IMR-90 (cell line): ENCODE results near the gene MACF1. TPM values are rescaled to one million over a fixed set of nuclear protein-coding genes. Genes with fewer than 3 reads are reported as not detected.
A peak's percentile ranks its signal among the peaks of the same experiment; 100 is the strongest.

Experiments
- ATAC-seq: fragments of 200-7000 bp; cut with Tn5 transposase; 2 replicates; pipeline ENCODE4 v1.9.1; 2020; ENCODE audit warnings: low read depth, mild to moderate bottlenecking, moderate library complexity
- BruUV-seq: library from RNA; stranded (reverse); fragments of 400-500 nt; replicated peaks from 2 replicates; lab custom pipeline; 2021; lab: Mats Ljungman, UMichigan
- CTCF ChIA-PET: fragments of 300-600 bp; formaldehyde crosslinking; extraction: SDS; loops from one replicate; lab custom pipeline; 2021; ENCODE audit warnings: antibody characterized with exemption; lab: Yijun Ruan, JAX
- POLR2A ChIA-PET: fragments of 300-600 bp; sonication (Branson Sonifier 250); formaldehyde crosslinking; loops from one replicate; lab custom pipeline; 2022; ENCODE audit warnings: antibody characterized with exemption; ENCODE audit not compliant: unreplicated experiment; lab: Charles Lee
- DNase-seq: peaks from one replicate; pipeline ENCODE4 v3.0.0; 2013
- H2AFZ ChIP-seq: replicated peaks from 2 replicates; pipeline ENCODE3; 2013; ENCODE audit warnings: low read length, mild to moderate bottlenecking; ENCODE audit not compliant: poor library complexity
- H2AK5ac ChIP-seq: 2 replicates; pipeline ENCODE4 v1.6.1; 2013; ENCODE audit warnings: low read depth, low read length, inconsistent platforms
- H2AK9ac ChIP-seq: replicated peaks from 2 replicates; pipeline ENCODE3; 2013; ENCODE audit warnings: mild to moderate bottlenecking, low read depth, low read length, moderate library complexity; ENCODE audit not compliant: poor library complexity
- H2BK120ac ChIP-seq: 2 replicates; pipeline ENCODE4 v1.6.1; 2013; ENCODE audit warnings: low read depth, low read length, inconsistent platforms
- H2BK15ac ChIP-seq: 3 replicates; pipeline ENCODE4 v1.6.1; 2013; ENCODE audit warnings: low read depth, low read length, inconsistent platforms
- H2BK20ac ChIP-seq: 2 replicates; pipeline ENCODE4 v1.6.1; 2013; ENCODE audit warnings: low read depth, mild to moderate bottlenecking, inconsistent platforms, low read length, moderate library complexity
- H2BK5ac ChIP-seq: 2 replicates; pipeline ENCODE4 v1.6.1; 2013; ENCODE audit warnings: mild to moderate bottlenecking, low read depth, low read length, inconsistent platforms; ENCODE audit not compliant: poor library complexity, severe bottlenecking
- H3K14ac ChIP-seq: replicated peaks from 2 replicates; pipeline ENCODE4 v1.6.1; 2013; ENCODE audit warnings: low read depth, low read length, inconsistent platforms
- H3K18ac ChIP-seq: 2 replicates; pipeline ENCODE4 v1.6.1; 2013; ENCODE audit warnings: low read depth, low read length, control low read depth
- H3K23ac ChIP-seq: 2 replicates; pipeline ENCODE4 v1.6.1; 2013; ENCODE audit warnings: low read depth, low read length, inconsistent platforms
- H3K27ac ChIP-seq: 2 replicates; pipeline ENCODE4 v1.5.1; 2013; ENCODE audit warnings: mild to moderate bottlenecking, control low read depth, low read length; ENCODE audit not compliant: insufficient read depth
- H3K27me3 ChIP-seq: 2 replicates; pipeline ENCODE4 v1.6.1; 2013; ENCODE audit warnings: low read length; ENCODE audit not compliant: control insufficient read depth, insufficient read depth
- H3K36me3 ChIP-seq: 2 replicates; pipeline ENCODE4 v1.6.1; 2013; ENCODE audit warnings: low read length, mixed read lengths; ENCODE audit not compliant: control insufficient read depth, insufficient read depth
- H3K4ac ChIP-seq: 2 replicates; pipeline ENCODE4 v1.6.1; 2013; ENCODE audit warnings: low read depth, low read length, inconsistent platforms
- H3K4me1 ChIP-seq: 2 replicates; pipeline ENCODE4 v1.6.1; 2013; ENCODE audit warnings: low read length, mixed read lengths; ENCODE audit not compliant: control insufficient read depth, insufficient read depth
- H3K4me2 ChIP-seq: 2 replicates; pipeline ENCODE4 v1.6.1; 2013; ENCODE audit warnings: low read depth, mild to moderate bottlenecking, control low read depth, low read length, moderate library complexity
- H3K4me3 ChIP-seq: 2 replicates; pipeline ENCODE4 v1.5.1; 2013; ENCODE audit warnings: low read depth, mild to moderate bottlenecking, control low read depth, low read length, moderate library complexity; ENCODE audit not compliant: insufficient read depth
- H3K56ac ChIP-seq: 2 replicates; pipeline ENCODE4 v1.6.1; 2013; ENCODE audit warnings: low read length, inconsistent platforms; ENCODE audit not compliant: insufficient read depth; ENCODE audit errors: extremely low read depth
- H3K79me1 ChIP-seq, 2 experiments: 2 replicates each; pipeline ENCODE4 v1.6.1; 2013; ENCODE audit warnings: low read length in 2 of 2, inconsistent platforms in 1 of 2, low read depth in 1 of 2
- H3K9ac ChIP-seq: 2 replicates; pipeline ENCODE4 v1.6.1; 2013; ENCODE audit warnings: low read depth, low read length, control low read depth
- H3K9me1 ChIP-seq: 2 replicates; pipeline ENCODE4 v1.6.1; 2013; ENCODE audit warnings: low read length, inconsistent platforms; ENCODE audit not compliant: insufficient read depth
- H3K9me3 ChIP-seq: 2 replicates; pipeline ENCODE4 v1.6.1; 2013; ENCODE audit warnings: low read length; ENCODE audit not compliant: control insufficient read depth, insufficient read depth
- H4K20me1 ChIP-seq: 2 replicates; pipeline ENCODE4 v1.6.1; 2013; ENCODE audit warnings: low read length, inconsistent platforms; ENCODE audit not compliant: insufficient read depth
- H4K5ac ChIP-seq: 2 replicates; pipeline ENCODE4 v1.6.1; 2013; ENCODE audit warnings: mild to moderate bottlenecking, low read depth, low read length, control low read depth
- H4K8ac ChIP-seq, 2 experiments: 2 replicates each; pipeline ENCODE4 v1.6.1; 2013; ENCODE audit warnings: low read depth in 2 of 2, low read length in 2 of 2, control low read depth in 1 of 2, inconsistent platforms in 1 of 2
- H4K91ac ChIP-seq: 2 replicates; pipeline ENCODE4 v1.6.1; 2013; ENCODE audit warnings: low read depth, low read length, inconsistent platforms; ENCODE audit not compliant: insufficient read depth
- CEBPB ChIP-seq: IDR thresholded peaks from 2 replicates; pipeline ENCODE4 v1.6.1; 2012; ENCODE audit warnings: low read depth, low read length, improper control_type of control experiment
- CHD1 ChIP-seq: IDR thresholded peaks from 2 replicates; pipeline ENCODE4 v1.6.1; 2012; ENCODE audit warnings: low read depth, low read length, improper control_type of control experiment
- CTCF ChIP-seq: conservative IDR thresholded peaks from 2 replicates; pipeline ENCODE4 v1.5.1; 2012; ENCODE audit warnings: mild to moderate bottlenecking, low read depth, low read length, improper control_type of control experiment
- FOS ChIP-seq: fragments of 150-350 bp; IDR thresholded peaks from 2 replicates; pipeline ENCODE4 v1.6.1; 2016; ENCODE audit warnings: low read depth, low read length
- MAZ ChIP-seq: IDR thresholded peaks from 2 replicates; pipeline ENCODE4 v1.6.1; 2012; ENCODE audit warnings: low read depth, mild to moderate bottlenecking, low read length, improper control_type of control experiment, moderate library complexity, borderline replicate concordance
- MXI1 ChIP-seq: IDR thresholded peaks from 2 replicates; pipeline ENCODE4 v1.6.1; 2012; ENCODE audit warnings: low read depth, mild to moderate bottlenecking, low read length, moderate library complexity, borderline replicate concordance
- NFE2L2 ChIP-seq: fragments of 150-350 bp; IDR thresholded peaks from 2 replicates; pipeline ENCODE4 v1.6.1; 2016; ENCODE audit warnings: low read depth, mild to moderate bottlenecking, low read length
- POLR2A ChIP-seq: IDR thresholded peaks from 2 replicates; pipeline ENCODE4 v1.6.1; 2012; ENCODE audit warnings: mild to moderate bottlenecking, low read depth, low read length
- RAD21 ChIP-seq: IDR thresholded peaks from 2 replicates; pipeline ENCODE4 v1.6.1; 2012; ENCODE audit warnings: low read length, improper control_type of control experiment
- RCOR1 ChIP-seq: IDR thresholded peaks from 2 replicates; pipeline ENCODE4 v1.6.1; 2012; ENCODE audit warnings: mild to moderate bottlenecking, low read length, improper control_type of control experiment; ENCODE audit not compliant: insufficient replicate concordance
- RFX5 ChIP-seq: IDR thresholded peaks from 2 replicates; pipeline ENCODE4 v1.8.0; 2012; ENCODE audit warnings: low read depth, mild to moderate bottlenecking, low read length, moderate library complexity
- SMC3 ChIP-seq: fragments of 150-350 bp; IDR thresholded peaks from 2 replicates; pipeline ENCODE4 v1.6.1; 2016; ENCODE audit warnings: low read depth, mild to moderate bottlenecking, antibody characterized with exemption, low read length, moderate library complexity
- USF2 ChIP-seq: fragments of 150-350 bp; IDR thresholded peaks from 2 replicates; pipeline ENCODE4 v1.6.1; 2017; ENCODE audit warnings: mild to moderate bottlenecking, antibody characterized with exemption, low read length, low read depth
- whole genome bisulfite sequencing, 2 experiments: methylation state at CpG; one replicate each; pipeline versions ENCODE4 v1.1.5 to v1.1.7; 2013; ENCODE audit warnings: missing lambda C conversion rate in 2 of 2; ENCODE audit not compliant: insufficient read length in 1 of 2; ENCODE audit errors: extremely low coverage in 2 of 2; 5-methylcytosine and 5-hydroxymethylcytosine counted together
- dilution Hi-C: fragments of 300-500 bp; cut with HindIII; formaldehyde crosslinking; loops from one replicate; pipeline ENCODE4 v1.14.3; 2018; ENCODE audit warnings: low sequenced_read_pairs; ENCODE audit not compliant: unreplicated experiment
- in situ Hi-C: fragments of 300-500 bp; cut with MboI; formaldehyde crosslinking; loops from 3 replicates; pipeline ENCODE4 v1.14.3; 2019; ENCODE audit warnings: low sequenced_read_pairs, inconsistent platforms, mixed read lengths
- intact Hi-C: fragments of 100-400 bp; cut with micrococcal nuclease; formaldehyde crosslinking; loops from 2 replicates; pipeline ENCODE4 v1.10.0; 2022
- polyA plus RNA-seq, 3 experiments: library from polyadenylated mRNA; depleted of rRNA; stranded (reverse); fragments of >200 nt; gene quantifications; 2 replicates each; pipeline ENCODE4 v1.2.3, GENCODE V29; 2012; ENCODE audit warnings: low replicate concordance in 1 of 3
- total RNA-seq: library from RNA; depleted of rRNA; stranded (reverse); fragments of >200 nt; gene quantifications from 2 replicates; pipeline ENCODE4 v1.2.3, GENCODE V29; 2012

The MACF1 gene
- total and polyA plus RNA-seq, 2 of the 4 experiments (the other 2 are of a cell fraction): 67.6 to 369 TPM

GRCh38 chr1:39183503-39184353, 20.8 kb upstream of the MACF1 start:
- TF ChIP-seq CEBPB (peak; percentile 35; the same call in 1 of the 2 replicates), SMC3 (0 out of 2 replicates have a peak, but pooled peaks have one; percentile 24), RFX5 (no peak), CTCF (peak; percentile 27), MAZ (no peak), FOS (peak; percentile 29; the same call in 1 of the 2 replicates), USF2 (no peak), RCOR1 (peak; percentile 26), NFE2L2 (no peak), RAD21 (peak; percentile 39), MXI1 (no peak), POLR2A (no peak), CHD1 (no peak)
- peaks cover 4 to 57% of the 10 kb centered on the region in 2 experiments; a peak in 3 of 4 replicates for H3K79me1 ChIP-seq
- dilution Hi-C loops (no loop called here), intact Hi-C loops (no loop called here), in situ Hi-C loops (no loop called here)
- H4K91ac ChIP-seq: peak overlapping the region; percentile 26
- WGBS, 2 experiments: no CpG with 5 or more reads among the region's 4 CpGs
- peak overlapping the region; percentile 73 for H2BK5ac ChIP-seq
- no peak overlapping the region for H2AFZ ChIP-seq
- peak overlapping the region; percentile 38 for H2BK120ac ChIP-seq
- peak overlapping the region; percentile 32; the same call in 1 of the 2 replicates for H3K18ac ChIP-seq
- H3K4me2 ChIP-seq: no peak overlapping the region; the same call in 1 of the 2 replicates
- peak overlapping the region; percentile 2 to 58; a peak in 2 of 4 replicates for H4K8ac ChIP-seq
- H3K36me3 ChIP-seq: no peaks in the 10 kb centered on the region
- peak overlapping the region; percentile 78 for H2AK9ac ChIP-seq
- BruUV-seq: no TSS peak
- H2AK5ac ChIP-seq: peak overlapping the region; percentile 82
- H3K4ac ChIP-seq: peak overlapping the region; percentile 64
- H3K27me3 ChIP-seq: no peaks in the 10 kb centered on the region
- ATAC-seq (peak; percentile 22), DNase-seq (peak; percentile 74)
- peak overlapping the region; percentile 59 for H2BK20ac ChIP-seq
- H3K9ac ChIP-seq: no peak overlapping the region
- peaks cover 19% of the 10 kb centered on the region for H3K4me1 ChIP-seq
- 0 out of 2 replicates have a peak overlapping the region, but pooled peaks have one; percentile 8 for H4K5ac ChIP-seq
- peak overlapping the region; percentile 67; the same call in 1 of the 2 replicates for H3K23ac ChIP-seq
- peak overlapping the region; percentile 0; the same call in 1 of the 2 replicates for H3K27ac ChIP-seq
- peaks cover 20% of the 10 kb centered on the region for H4K20me1 ChIP-seq
- no peak overlapping the region for H3K4me3 ChIP-seq
- peak overlapping the region; percentile 79; the same call in 2 of the 3 replicates for H2BK15ac ChIP-seq
- ChIA-PET POLR2A (interaction anchor here (0.5 kb wide), 1 partner anchor 36 kb away, joined by 11 read pairs; no protein-coding TSS in a partner anchor), CTCF (interaction anchor here (0.6 to 0.8 kb wide), 3 partner anchors 21 to 76 kb away, joined by 3 to 4 read pairs (median 3); no protein-coding TSS in a partner anchor)
- H3K9me3 ChIP-seq: no peaks in the 10 kb centered on the region
- H3K56ac ChIP-seq: no peak overlapping the region; the same call in 1 of the 2 replicates
- peaks cover 18% of the 10 kb centered on the region for H3K9me1 ChIP-seq
- H3K14ac ChIP-seq: peak overlapping the region; percentile 57
